ENCODE measurements around the gene CHML.
A peak's percentile ranks its signal among the peaks of the same experiment; 100 is the strongest.

The CHML gene

GRCh38 chr1:241679404-241679803, 39.2 kb upstream of the CHML start:
- TF ChIP-seq CTCF (IDR thresholded peaks at IDR 0.05) = no peak
- no peak for DNase-seq
- Mint-ChIP-seq H3K4me1 (peaks cover 14% of the 10 kb centered on the region), H3K4me3 (no peak overlapping the region), H3K9me3 (peaks cover 9% of the 10 kb centered on the region), H3K27me3 (ENCODE audit: low read depth, poor library complexity) (peaks cover 4% of the 10 kb centered on the region), H3K27ac (no peak overlapping the region), H3K36me3 (ENCODE audit: low read depth) (peaks cover 5% of the 10 kb centered on the region)

DNA sequence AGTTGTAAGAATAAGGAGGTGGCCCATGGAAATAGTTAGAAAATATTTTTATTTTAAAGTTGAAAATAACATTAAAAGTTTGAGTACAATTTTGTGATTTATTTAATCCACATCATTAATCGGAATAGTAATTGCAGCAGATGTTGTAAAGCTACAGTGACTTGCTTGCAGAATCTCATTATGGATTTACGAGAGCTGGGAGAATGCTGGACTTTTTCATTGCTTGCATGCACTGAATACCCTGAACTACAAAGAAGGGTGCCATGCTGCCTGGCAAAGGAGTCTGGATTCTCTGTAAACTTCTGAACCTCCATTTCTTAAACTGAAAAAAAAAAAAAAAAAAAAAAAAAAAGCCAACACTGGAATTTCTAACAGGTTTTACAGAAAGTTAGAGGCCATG, 38.4 kb upstream of the CHML start:
- Mint-ChIP-seq H3K9me3 (peaks cover 9% of the 10 kb centered on the region), H3K27me3 (ENCODE audit: low read depth, poor library complexity) (peaks cover 4% of the 10 kb centered on the region), H3K4me1 (peaks cover 14% of the 10 kb centered on the region), H3K4me3 (no peak overlapping the region), H3K27ac (no peak overlapping the region), H3K36me3 (ENCODE audit: low read depth) (peaks cover 5% of the 10 kb centered on the region)
- DNase-seq = no peak
- TF ChIP-seq CTCF (IDR thresholded peaks at IDR 0.05) = no peak

GRCh38 chr1:241677201-241677600, 37.0 kb upstream of the CHML start:
- TF ChIP-seq CTCF (IDR thresholded peaks at IDR 0.05) = no peak
- Mint-ChIP-seq H3K4me3 (no peak overlapping the region), H3K9me3 (peaks cover 9% of the 10 kb centered on the region), H3K36me3 (ENCODE audit: low read depth) (peaks cover 5% of the 10 kb centered on the region), H3K4me1 (peaks cover 14% of the 10 kb centered on the region), H3K27ac (no peak overlapping the region), H3K27me3 (ENCODE audit: low read depth, poor library complexity) (peaks cover 6% of the 10 kb centered on the region)
- no peak for DNase-seq

- no peak overlapping the region for H3K27ac Mint-ChIP-seq
- H3K9me3 Mint-ChIP-seq = no peaks in the 10 kb centered on the region
- peak; percentile 6 for DNase-seq
- H3K4me1 Mint-ChIP-seq = peaks cover 14% of the 10 kb centered on the region
- H3K4me3 Mint-ChIP-seq = no peak overlapping the region
- no peak for TF ChIP-seq CTCF (IDR thresholded peaks at IDR 0.05)
- H3K27me3 Mint-ChIP-seq (ENCODE audit: low read depth, poor library complexity) = peaks cover 6% of the 10 kb centered on the region
- no peaks in the 10 kb centered on the region for H3K36me3 Mint-ChIP-seq (ENCODE audit: low read depth)
These were observed 35.8 kb upstream of the CHML start for GRCh38 chr1:241675983-241676382.

GRCh38 chr1:241674805-241675384, 34.7 kb upstream of the CHML start:
- no peaks in the 10 kb centered on the region for H3K9me3 Mint-ChIP-seq
- no peak for TF ChIP-seq CTCF (IDR thresholded peaks at IDR 0.05)
- H3K4me1 Mint-ChIP-seq = peaks cover 14% of the 10 kb centered on the region
- peaks cover 2% of the 10 kb centered on the region for H3K27me3 Mint-ChIP-seq (ENCODE audit: low read depth, poor library complexity)
- H3K27ac Mint-ChIP-seq = no peak overlapping the region
- DNase-seq = no peak
- H3K36me3 Mint-ChIP-seq (ENCODE audit: low read depth) = no peaks in the 10 kb centered on the region
- no peak overlapping the region for H3K4me3 Mint-ChIP-seq

- no peaks in the 10 kb centered on the region for H3K9me3 Mint-ChIP-seq
- peaks cover 2% of the 10 kb centered on the region for H3K27me3 Mint-ChIP-seq (ENCODE audit: low read depth, poor library complexity)
- peaks cover 7% of the 10 kb centered on the region for H3K4me1 Mint-ChIP-seq
- H3K27ac Mint-ChIP-seq = no peak overlapping the region
- TF ChIP-seq CTCF (IDR thresholded peaks at IDR 0.05) = no peak
- H3K36me3 Mint-ChIP-seq (ENCODE audit: low read depth) = no peaks in the 10 kb centered on the region
- no peak for DNase-seq
- H3K4me3 Mint-ChIP-seq = no peak overlapping the region
These were observed 32.1 kb upstream of the CHML start for GRCh38 chr1:241672301-241672700.

Measured in nephron progenitor cell (in vitro differentiated cells).